Neural crest cell (in vitro differentiated cells): ENCODE measurements around the gene DMXL2. TPM values are rescaled to one million over a fixed set of nuclear protein-coding genes. Genes with fewer than 3 reads are reported as not detected.
A peak's percentile ranks its signal among the peaks of the same experiment; 100 is the strongest.

ENCODE experiments used
- DNase-seq: peaks from one replicate; pipeline ENCODE4 v3.0.0; 2021; ENCODE audit warnings: low read depth, mixed read lengths, low spot score
- H3K27ac Mint-ChIP-seq: one replicate; pipeline ENCODE4 v1.8.0; 2021; ENCODE audit warnings: mild to moderate bottlenecking, mixed read lengths; ENCODE audit not compliant: unreplicated experiment
- H3K27me3 Mint-ChIP-seq: 2 replicates; pipeline ENCODE4 v1.8.0; 2021; ENCODE audit warnings: low read depth, mild to moderate bottlenecking, mixed read lengths
- H3K36me3 Mint-ChIP-seq: 2 replicates; pipeline ENCODE4 v1.8.0; 2021; ENCODE audit warnings: low read depth, mild to moderate bottlenecking, mixed read lengths
- H3K4me1 Mint-ChIP-seq: 2 replicates; pipeline ENCODE4 v1.8.0; 2021; ENCODE audit warnings: mixed read lengths
- H3K4me3 Mint-ChIP-seq: one replicate; pipeline ENCODE4 v1.8.0; 2021; ENCODE audit warnings: mild to moderate bottlenecking, mixed read lengths
- H3K9me3 Mint-ChIP-seq: 2 replicates; pipeline ENCODE4 v1.8.0; 2021; ENCODE audit warnings: mixed read lengths
- long read RNA-seq: library from polyadenylated mRNA; unstranded; transcript quantifications from one replicate; pipeline ENCODE4 v2.0.0, GENCODE V29; 2020
- total RNA-seq: library from RNA; stranded (reverse); gene quantifications from 2 replicates; pipeline ENCODE4 v1.2.1, GENCODE V29; 2021
- TF ChIP-seq, protein P1 (sequence below): fragments of 200-600 bp; sonication (generic); conservative IDR thresholded peaks from 2 replicates; pipeline ENCODE4 v1.5.0; 2021; ENCODE audit warnings: antibody characterized with exemption, mild to moderate bottlenecking

The DMXL2 gene
- 50.9 and 56.4 TPM in 2 replicates for total RNA-seq
- long read RNA-seq, full-length matches to known transcripts = 4 of 26 reads
- long read RNA-seq, partial matches to known transcripts = 17 of 26 reads
- long read RNA-seq, other reads (novel, unspliced or antisense) = 5 of 26 reads

DNA sequence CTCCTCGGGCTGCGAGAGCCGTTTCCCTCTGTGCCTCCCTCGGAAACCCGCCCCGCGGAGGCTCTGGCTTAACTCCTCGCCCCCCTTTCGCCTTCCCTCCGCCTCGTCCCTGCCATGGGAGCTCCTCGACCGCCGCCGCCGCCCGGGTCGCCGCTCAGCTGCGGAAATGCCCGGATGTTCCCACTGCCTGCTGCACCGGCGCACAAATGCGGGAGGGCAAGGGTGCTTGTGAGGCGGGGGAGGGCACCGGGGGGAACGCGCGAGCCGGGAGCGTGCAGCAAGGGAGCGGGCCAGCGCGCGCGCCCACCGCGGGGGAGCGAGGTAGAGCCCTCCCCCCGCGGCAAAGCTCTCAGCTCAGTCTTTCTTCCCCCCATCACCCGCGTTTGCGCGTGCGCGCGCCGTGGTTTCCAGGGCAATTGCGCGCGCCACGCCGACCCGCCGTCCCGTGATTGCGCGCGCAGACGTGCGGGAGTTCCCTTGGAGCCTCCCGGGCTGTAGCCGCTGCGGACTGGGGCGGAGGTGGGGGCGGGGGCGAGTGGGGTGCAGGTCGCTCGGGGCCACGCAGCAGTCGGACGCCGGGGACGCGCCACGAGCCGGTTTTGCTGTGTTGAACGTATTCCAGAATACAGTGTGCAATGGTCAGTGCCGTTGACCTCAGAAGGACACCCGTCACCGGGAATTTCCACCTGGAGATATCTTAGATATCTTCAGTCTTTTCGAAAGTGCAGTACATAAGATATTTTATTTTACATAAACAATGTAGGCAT, at the start of gene DMXL2:
Gene DMXL2, minus strand, starts transcription at position 168 of the 767 bp plus-strand sequence. CDS start 226 bp downstream, outside the sequence.
- peak; percentile 95 for DNase-seq
- Mint-ChIP-seq H3K4me1 (peaks cover 37% of the 10 kb centered on the region), H3K36me3 (no peaks in the 10 kb centered on the region), H3K27ac (peak within 1 kb of the TSS; percentile 97), H3K4me3 (peak within 1 kb of the TSS; percentile 96), H3K27me3 (peaks cover 14% of the 10 kb centered on the region), H3K9me3 (no peaks in the 10 kb centered on the region)
- TF ChIP-seq, protein P1, sequence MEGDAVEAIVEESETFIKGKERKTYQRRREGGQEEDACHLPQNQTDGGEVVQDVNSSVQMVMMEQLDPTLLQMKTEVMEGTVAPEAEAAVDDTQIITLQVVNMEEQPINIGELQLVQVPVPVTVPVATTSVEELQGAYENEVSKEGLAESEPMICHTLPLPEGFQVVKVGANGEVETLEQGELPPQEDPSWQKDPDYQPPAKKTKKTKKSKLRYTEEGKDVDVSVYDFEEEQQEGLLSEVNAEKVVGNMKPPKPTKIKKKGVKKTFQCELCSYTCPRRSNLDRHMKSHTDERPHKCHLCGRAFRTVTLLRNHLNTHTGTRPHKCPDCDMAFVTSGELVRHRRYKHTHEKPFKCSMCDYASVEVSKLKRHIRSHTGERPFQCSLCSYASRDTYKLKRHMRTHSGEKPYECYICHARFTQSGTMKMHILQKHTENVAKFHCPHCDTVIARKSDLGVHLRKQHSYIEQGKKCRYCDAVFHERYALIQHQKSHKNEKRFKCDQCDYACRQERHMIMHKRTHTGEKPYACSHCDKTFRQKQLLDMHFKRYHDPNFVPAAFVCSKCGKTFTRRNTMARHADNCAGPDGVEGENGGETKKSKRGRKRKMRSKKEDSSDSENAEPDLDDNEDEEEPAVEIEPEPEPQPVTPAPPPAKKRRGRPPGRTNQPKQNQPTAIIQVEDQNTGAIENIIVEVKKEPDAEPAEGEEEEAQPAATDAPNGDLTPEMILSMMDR = no peak

DNA sequence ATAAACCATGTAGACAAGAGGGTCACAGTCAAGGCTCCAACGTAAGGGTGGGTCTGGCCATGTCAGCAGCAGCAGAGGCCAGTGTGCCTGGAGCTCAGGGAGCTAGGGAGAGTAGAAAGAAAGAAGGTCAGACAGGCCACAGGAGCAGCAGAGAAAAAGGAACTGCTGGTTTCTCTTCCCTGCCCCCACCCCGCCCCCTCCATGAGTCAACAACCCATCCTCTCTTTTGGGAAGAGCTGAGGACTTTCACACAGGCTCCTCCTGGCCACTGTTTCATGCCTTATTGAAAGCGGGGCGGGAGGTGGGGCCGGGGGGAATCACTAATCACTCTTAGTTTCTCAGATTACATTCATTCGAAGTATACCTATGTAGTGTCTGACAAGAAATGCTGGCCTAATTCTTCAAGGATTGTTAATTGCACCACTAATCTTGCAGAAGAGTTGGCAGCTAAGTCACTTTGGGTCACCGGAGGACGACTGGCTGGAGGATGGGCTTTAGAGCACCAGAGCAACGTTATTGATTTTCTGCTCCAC, 49.6 kb upstream of the DMXL2 start:
- Mint-ChIP-seq H3K4me1 (peaks cover 16% of the 10 kb centered on the region), H3K27me3 (peaks cover 10% of the 10 kb centered on the region), H3K36me3 (no peaks in the 10 kb centered on the region), H3K27ac (no peak overlapping the region), H3K4me3 (no peak overlapping the region), H3K9me3 (no peaks in the 10 kb centered on the region)
- TF ChIP-seq, protein P1 = no peak
- DNase-seq = no peak

DNA sequence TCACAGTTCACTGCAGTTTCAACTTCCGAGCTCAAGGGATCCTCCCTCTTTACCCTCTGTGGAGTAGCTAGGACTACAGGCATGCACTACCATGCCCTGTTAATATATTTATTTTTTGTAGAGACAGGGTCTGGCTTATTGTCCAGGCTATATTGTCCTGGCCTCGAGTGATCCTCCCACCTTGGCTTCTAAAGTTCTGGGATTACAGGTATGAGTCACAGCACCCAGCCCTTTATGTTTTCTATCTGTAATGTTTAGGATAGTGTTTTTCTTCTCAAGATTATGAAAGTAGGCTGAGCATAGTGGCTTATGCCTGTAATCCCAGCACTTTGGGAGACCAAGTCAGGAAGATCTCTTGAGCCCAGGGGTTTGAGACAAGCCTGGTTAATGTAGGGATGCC, 46.8 kb upstream of the DMXL2 start:
- DNase-seq = no peak
- Mint-ChIP-seq H3K36me3 (no peaks in the 10 kb centered on the region), H3K27ac (no peak overlapping the region), H3K4me1 (peaks cover 16% of the 10 kb centered on the region), H3K4me3 (no peak overlapping the region), H3K27me3 (peaks cover 6% of the 10 kb centered on the region), H3K9me3 (no peaks in the 10 kb centered on the region)
- TF ChIP-seq, protein P1 = no peak

DNA sequence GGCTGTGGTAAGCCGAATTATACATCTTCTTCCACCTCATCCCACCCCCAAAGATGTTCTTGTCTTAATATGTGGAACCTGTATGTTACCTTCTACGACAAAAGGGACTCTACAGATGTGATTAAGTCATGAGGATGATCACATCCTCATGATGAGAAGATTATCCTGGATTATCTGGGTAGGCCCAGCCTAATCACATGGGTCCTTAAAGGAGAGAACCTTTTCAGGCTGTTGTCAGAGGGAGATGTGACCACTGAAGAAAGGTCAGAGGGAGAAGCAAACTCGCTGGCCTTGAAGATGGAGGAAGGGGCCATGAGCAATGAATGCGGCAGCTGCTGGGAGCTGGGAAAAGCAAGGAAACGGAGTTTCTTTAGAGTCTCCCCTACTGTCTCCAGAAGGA, 45.9 kb upstream of the DMXL2 start:
- Mint-ChIP-seq H3K4me3 (no peak overlapping the region), H3K27me3 (peaks cover 4% of the 10 kb centered on the region), H3K4me1 (peaks cover 16% of the 10 kb centered on the region), H3K27ac (no peak overlapping the region), H3K9me3 (no peaks in the 10 kb centered on the region), H3K36me3 (no peaks in the 10 kb centered on the region)
- no peak for DNase-seq
- TF ChIP-seq, protein P1 = no peak

GRCh38 chr15:51667478-51667877, 44.9 kb upstream of the DMXL2 start:
- H3K4me3 Mint-ChIP-seq = no peak overlapping the region
- H3K27me3 Mint-ChIP-seq = peaks cover 4% of the 10 kb centered on the region
- DNase-seq = no peak
- peaks cover 10% of the 10 kb centered on the region for H3K4me1 Mint-ChIP-seq
- TF ChIP-seq, protein P1 = no peak
- H3K36me3 Mint-ChIP-seq = no peaks in the 10 kb centered on the region
- H3K9me3 Mint-ChIP-seq = peaks cover 2% of the 10 kb centered on the region
- H3K27ac Mint-ChIP-seq = no peak overlapping the region
